ENCODE data around the gene PLP1.

- TF ChIP-seq POLR2A (IDR thresholded peaks at IDR 0.05) (no peak), CTCF (IDR thresholded peaks at IDR 0.05) (no peak)
Measured at GRCh38 chrX:103783971-103784370, 7.3 kb downstream of the PLP1 start.

Measured in esophagus squamous epithelium (tissue), 4 donors.